HEK293 (cell line): Measurements from ENCODE around the gene CCDC9B.

Source experiments
- HOXC10 ChIP-seq: sonication (generic); formaldehyde crosslinking; IDR thresholded peaks from 2 replicates; pipeline ENCODE4 v1.8.1; 2023; ENCODE audit warnings: mild to moderate bottlenecking, missing genetic modification reagents
- MYNN ChIP-seq: fragments of 450-650 bp; formaldehyde crosslinking; IDR thresholded peaks from 2 replicates; pipeline ENCODE4 v1.5.1; 2016; ENCODE audit warnings: missing biosample characterization, missing genetic modification characterization, borderline replicate concordance
- ZNF132 ChIP-seq: fragments of 450-650 bp; formaldehyde crosslinking; IDR thresholded peaks from 2 replicates; pipeline ENCODE4 v1.5.1; 2017; ENCODE audit warnings: missing biosample characterization, missing genetic modification characterization, borderline replicate concordance
- ZNF274 ChIP-seq, 2 experiments: fragments of 200-500 bp in 1 of 2; fragments of 450-650 bp in 1 of 2; sonication (Bioruptor generic) in 1 of 2; formaldehyde crosslinking in 1 of 2; IDR thresholded peaks; 2 replicates each; pipeline versions ENCODE4 v1.5.1 to v1.6.1; 2014 to 2016; ENCODE audit warnings: borderline replicate concordance in 1 of 2, inconsistent platforms in 1 of 2, low read length in 1 of 2, missing biosample characterization in 1 of 2, missing genetic modification characterization in 1 of 2
- ZNF670 ChIP-seq: fragments of 450-650 bp; formaldehyde crosslinking; IDR thresholded peaks from 2 replicates; pipeline ENCODE4 v1.5.1; 2016; ENCODE audit warnings: missing biosample characterization, missing genetic modification characterization, low read depth
- TF ChIP-seq, protein P1 (sequence below): fragments of 450-650 bp; formaldehyde crosslinking; IDR thresholded peaks from 2 replicates; pipeline ENCODE4 v1.5.1; 2016; ENCODE audit warnings: missing biosample characterization, missing genetic modification characterization, low read depth
- TF ChIP-seq, protein P2 (sequence below): fragments of 450-650 bp; formaldehyde crosslinking; IDR thresholded peaks from 2 replicates; pipeline ENCODE4 v1.5.1; 2016; ENCODE audit warnings: missing biosample characterization, missing genetic modification characterization
- TF ChIP-seq, protein P3 (sequence below): fragments of 450-650 bp; formaldehyde crosslinking; IDR thresholded peaks from 2 replicates; pipeline ENCODE4 v1.5.1; 2016; ENCODE audit warnings: missing biosample characterization, missing genetic modification characterization

DNA sequence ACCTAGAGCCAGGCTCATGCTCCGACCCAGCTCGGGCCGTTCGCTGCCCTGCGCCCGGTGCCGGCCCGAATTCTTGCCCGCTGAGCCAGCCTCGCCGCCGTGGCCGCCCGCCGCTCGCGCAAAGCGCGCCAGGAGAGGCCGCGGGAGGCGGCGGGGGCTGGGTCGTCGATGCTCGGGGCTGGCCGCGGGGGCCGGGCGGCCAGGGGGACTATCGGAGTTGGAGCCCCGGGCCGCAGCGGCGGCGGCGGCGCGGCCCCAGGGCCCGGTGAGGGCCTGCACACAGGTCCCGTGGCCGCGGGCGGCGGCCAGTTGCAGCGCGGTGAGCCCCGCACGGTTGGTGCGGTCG is 59.0 kb downstream of the CCDC9B start:
- TF ChIP-seq ZNF274 (IDR thresholded peaks at IDR 0.05; ENCODE audit: low read length) (no peak), ZNF274 (tag by site-specific recombination; IDR thresholded peaks at IDR 0.05; ENCODE audit: borderline replicate concordance) (no peak), MYNN (no peak), HOXC10 (CRISPR knock-in tag) (no peak), ZNF132 (tag by site-specific recombination) (no peak), ZNF670 (tag by site-specific recombination) (no peak)
- TF ChIP-seq, protein P1, sequence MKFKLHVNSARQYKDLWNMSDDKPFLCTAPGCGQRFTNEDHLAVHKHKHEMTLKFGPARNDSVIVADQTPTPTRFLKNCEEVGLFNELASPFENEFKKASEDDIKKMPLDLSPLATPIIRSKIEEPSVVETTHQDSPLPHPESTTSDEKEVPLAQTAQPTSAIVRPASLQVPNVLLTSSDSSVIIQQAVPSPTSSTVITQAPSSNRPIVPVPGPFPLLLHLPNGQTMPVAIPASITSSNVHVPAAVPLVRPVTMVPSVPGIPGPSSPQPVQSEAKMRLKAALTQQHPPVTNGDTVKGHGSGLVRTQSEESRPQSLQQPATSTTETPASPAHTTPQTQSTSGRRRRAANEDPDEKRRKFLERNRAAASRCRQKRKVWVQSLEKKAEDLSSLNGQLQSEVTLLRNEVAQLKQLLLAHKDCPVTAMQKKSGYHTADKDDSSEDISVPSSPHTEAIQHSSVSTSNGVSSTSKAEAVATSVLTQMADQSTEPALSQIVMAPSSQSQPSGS (tag by site-specific recombination): no peak
- TF ChIP-seq, protein P2, sequence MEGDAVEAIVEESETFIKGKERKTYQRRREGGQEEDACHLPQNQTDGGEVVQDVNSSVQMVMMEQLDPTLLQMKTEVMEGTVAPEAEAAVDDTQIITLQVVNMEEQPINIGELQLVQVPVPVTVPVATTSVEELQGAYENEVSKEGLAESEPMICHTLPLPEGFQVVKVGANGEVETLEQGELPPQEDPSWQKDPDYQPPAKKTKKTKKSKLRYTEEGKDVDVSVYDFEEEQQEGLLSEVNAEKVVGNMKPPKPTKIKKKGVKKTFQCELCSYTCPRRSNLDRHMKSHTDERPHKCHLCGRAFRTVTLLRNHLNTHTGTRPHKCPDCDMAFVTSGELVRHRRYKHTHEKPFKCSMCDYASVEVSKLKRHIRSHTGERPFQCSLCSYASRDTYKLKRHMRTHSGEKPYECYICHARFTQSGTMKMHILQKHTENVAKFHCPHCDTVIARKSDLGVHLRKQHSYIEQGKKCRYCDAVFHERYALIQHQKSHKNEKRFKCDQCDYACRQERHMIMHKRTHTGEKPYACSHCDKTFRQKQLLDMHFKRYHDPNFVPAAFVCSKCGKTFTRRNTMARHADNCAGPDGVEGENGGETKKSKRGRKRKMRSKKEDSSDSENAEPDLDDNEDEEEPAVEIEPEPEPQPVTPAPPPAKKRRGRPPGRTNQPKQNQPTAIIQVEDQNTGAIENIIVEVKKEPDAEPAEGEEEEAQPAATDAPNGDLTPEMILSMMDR: no peak
- TF ChIP-seq, protein P3, sequence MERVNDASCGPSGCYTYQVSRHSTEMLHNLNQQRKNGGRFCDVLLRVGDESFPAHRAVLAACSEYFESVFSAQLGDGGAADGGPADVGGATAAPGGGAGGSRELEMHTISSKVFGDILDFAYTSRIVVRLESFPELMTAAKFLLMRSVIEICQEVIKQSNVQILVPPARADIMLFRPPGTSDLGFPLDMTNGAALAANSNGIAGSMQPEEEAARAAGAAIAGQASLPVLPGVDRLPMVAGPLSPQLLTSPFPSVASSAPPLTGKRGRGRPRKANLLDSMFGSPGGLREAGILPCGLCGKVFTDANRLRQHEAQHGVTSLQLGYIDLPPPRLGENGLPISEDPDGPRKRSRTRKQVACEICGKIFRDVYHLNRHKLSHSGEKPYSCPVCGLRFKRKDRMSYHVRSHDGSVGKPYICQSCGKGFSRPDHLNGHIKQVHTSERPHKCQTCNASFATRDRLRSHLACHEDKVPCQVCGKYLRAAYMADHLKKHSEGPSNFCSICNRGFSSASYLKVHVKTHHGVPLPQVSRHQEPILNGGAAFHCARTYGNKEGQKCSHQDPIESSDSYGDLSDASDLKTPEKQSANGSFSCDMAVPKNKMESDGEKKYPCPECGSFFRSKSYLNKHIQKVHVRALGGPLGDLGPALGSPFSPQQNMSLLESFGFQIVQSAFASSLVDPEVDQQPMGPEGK: no peak
